ENCODE measurements around the gene KCNK18. TPM values are rescaled to one million over a fixed set of nuclear protein-coding genes. Genes with fewer than 3 reads are reported as not detected.

Gene KCNK18
- total and polyA plus RNA-seq, 2 donors (not counting 3 experiments of a cell fraction or from before 2014, with no cell fraction given), result not detected

GRCh38 chr10:117198088-117198487 is 799 bp downstream of the KCNK18 start:
- H3K27ac ChIP-seq (ENCODE audit: insufficient read depth, low read depth, low read length), result no peak overlapping the region

More at GRCh38 chr10:117198088-117198487, 799 bp downstream of the KCNK18 start:
- intact Hi-C loops (cut with micrococcal nuclease) (no loop called here), dilution Hi-C loops (cut with MboI; ENCODE audit: extremely low pct_ligation_motif_present, low sequenced_read_pairs) (no loop called here)
- Histone ChIP-seq H2AFZ (ENCODE audit: low read depth, low read length) (no peak overlapping the region), H4K20me1 (replicated peaks; ENCODE audit: control insufficient read depth, extremely low read depth, insufficient read depth, low read length) (no peaks in the 10 kb centered on the region), H3K4me2 (ENCODE audit: insufficient read depth, low read length) (no peak overlapping the region), H3K36me3 (ENCODE audit: control insufficient read depth in 2 of 2, extremely low read depth in 1 of 2, insufficient read depth in 2 of 2, low read length in 2 of 2) (no peaks in the 10 kb centered on the region), H3K4me1 (ENCODE audit: control insufficient read depth, extremely low read depth, insufficient read depth, low read length) (no peaks in the 10 kb centered on the region), H3K9ac (replicated peaks; ENCODE audit: extremely low read depth, insufficient read depth, low read length) (no peak overlapping the region), H3K79me2 (ENCODE audit: control insufficient read depth, insufficient read depth, low read length) (no peaks in the 10 kb centered on the region), H3K9me1 (replicated peaks; ENCODE audit: control insufficient read depth, extremely low read depth, insufficient read depth, low read length) (no peaks in the 10 kb centered on the region), H3K27me3 (ENCODE audit: control insufficient read depth in 2 of 2, insufficient read depth in 2 of 2, low read length in 2 of 2) (no peaks in the 10 kb centered on the region), H3K9me3 (replicated peaks; ENCODE audit: control insufficient read depth, insufficient read depth, low read length) (no peaks in the 10 kb centered on the region), H3K4me3 (replicated peaks in 1 of 3; ENCODE audit: insufficient read depth in 1 of 3, low read depth in 1 of 3, low read length in 3 of 3) (no peak overlapping the region)
- FAIRE-seq (no peak), DNase-seq (ENCODE audit: low read depth, low spot score) (no peak)
- ChIA-PET CTCF (interaction anchor here (1.3 to 3.5 kb wide), 2 partner anchors 18 to 23 kb away, joined by 4 to 10 read pairs; no protein-coding TSS in a partner anchor), POLR2A (no interaction called here)
- BruUV-seq (replicated peaks), result no TSS peak
- TF ChIP-seq EZH2 (IDR thresholded peaks at IDR 0.05; ENCODE audit: borderline replicate concordance, low read depth, low read length, severe bottlenecking) (no peak), POLR2AphosphoS5 (IDR thresholded peaks at IDR 0.05; ENCODE audit: insufficient read depth, low read depth, low read length) (no peak), MYC (IDR thresholded peaks at IDR 0.05; ENCODE audit: low read depth, low read length) (no peak), GATA2 (IDR thresholded peaks at IDR 0.05; ENCODE audit: insufficient read depth, insufficient read length, low read depth, low read length) (no peak), JUN (IDR thresholded peaks at IDR 0.05; ENCODE audit: borderline replicate concordance, insufficient read depth, insufficient read length, low read depth) (no peak), MAX (IDR thresholded peaks at IDR 0.05; ENCODE audit: insufficient read depth, insufficient read length) (no peak), CTCF (IDR thresholded peaks at IDR 0.05; ENCODE audit: extremely low read depth in 1 of 2, insufficient read depth in 1 of 2, low read depth in 1 of 2, low read length in 2 of 2) (no peak), POLR2A (IDR thresholded peaks at IDR 0.05; ENCODE audit: low read depth, low read length) (no peak), FOS (IDR thresholded peaks at IDR 0.05; ENCODE audit: borderline replicate concordance, insufficient read depth, low read length) (no peak)
